ENCODE measurements around the gene MAL. TPM values are rescaled to one million over a fixed set of nuclear protein-coding genes. Genes with fewer than 3 reads are reported as not detected.

The MAL gene
- total and polyA plus RNA-seq, 2 experiments from 2014 or later, result 0.24 to 0.31 TPM

- no peak for ATAC-seq
- TF ChIP-seq ZNF331 (CRISPR knock-in tag; IDR thresholded peaks at IDR 0.05; ENCODE audit: low read depth) (no peak), CREB1 (CRISPR knock-in tag; IDR thresholded peaks at IDR 0.05; ENCODE audit: low read depth) (no peak), POLR2AphosphoS5 (IDR thresholded peaks at IDR 0.05; ENCODE audit: low read depth) (no peak), EZH2phosphoT487 (IDR thresholded peaks at IDR 0.05; ENCODE audit: unreplicated experiment) (no peak), CTCF (conservative IDR thresholded peaks at IDR 0.05; ENCODE audit: low read depth in 2 of 2) (no peak), ZNF114 (CRISPR knock-in tag; IDR thresholded peaks at IDR 0.05) (no peak), ZNF462 (CRISPR knock-in tag; IDR thresholded peaks at IDR 0.05) (no peak)
- Histone ChIP-seq H3K79me2 (replicated peaks; ENCODE audit: insufficient read depth) (no peaks in the 10 kb centered on the region), H3K4me2 (no peak overlapping the region), H3K27me3 (ENCODE audit: insufficient read depth) (no peaks in the 10 kb centered on the region), H3K4me1 (ENCODE audit: insufficient read depth) (no peaks in the 10 kb centered on the region), H3F3A (replicated peaks; ENCODE audit: low read depth) (no peaks in the 10 kb centered on the region), H4K20me1 (replicated peaks; ENCODE audit: insufficient read depth) (no peaks in the 10 kb centered on the region), H3K9me2 (ENCODE audit: insufficient read depth) (no peaks in the 10 kb centered on the region), H3K4me3 (no peak overlapping the region), H3K36me3 (ENCODE audit: insufficient read depth) (no peaks in the 10 kb centered on the region), H2AFZ (no peak overlapping the region), H3K27ac (ENCODE audit: low read depth) (no peak overlapping the region)
- Mint-ChIP-seq H3K9me3 (no peaks in the 10 kb centered on the region; the same call in 2 of the 3 replicates), H3K27me3 (ENCODE audit: insufficient read depth, low read depth, poor library complexity) (peaks cover 14% of the 10 kb centered on the region), H3K4me3 (no peak overlapping the region), H3K4me1 (peaks cover 13% of the 10 kb centered on the region), H3K27ac (no peak overlapping the region), H3K36me3 (ENCODE audit: low read depth) (no peaks in the 10 kb centered on the region)
- DNase-seq (ENCODE audit: low spot score), result no peak
Measured at GRCh38 chr2:95044601-95045000, 19.1 kb downstream of the MAL start.
